SIG-M5 treated with dmso at 0.1 percent for 504 hours (cell line): ENCODE results near the gene PLA2G2F.

ENCODE experiments used
- DNase-seq: peaks from one replicate; lab custom pipeline; 2025; ENCODE audit not compliant: unreplicated experiment; lab: John Stamatoyannopoulos, UW

Gene PLA2G2F

DNA sequence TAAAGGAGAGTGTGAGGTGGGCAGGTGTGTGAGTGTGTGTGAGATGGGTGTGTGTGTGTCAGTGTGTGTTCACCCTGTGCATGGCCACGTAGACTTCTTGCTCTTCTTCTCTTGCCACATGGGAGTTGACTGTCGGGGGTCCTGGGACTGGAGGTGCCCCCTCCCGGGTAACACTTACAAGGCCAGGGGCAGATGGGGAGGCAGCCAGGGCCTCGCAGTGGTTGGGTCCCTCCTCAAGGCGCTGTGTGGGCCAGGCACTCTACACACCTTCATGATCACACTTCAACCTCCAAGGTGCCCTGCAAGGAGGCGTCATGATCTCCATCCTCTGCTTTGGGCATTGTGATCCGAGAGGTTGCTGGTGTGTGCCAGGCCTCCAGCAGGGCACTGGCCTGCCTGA, 2.3 kb downstream of the PLA2G2F start:
- DNase-seq = no peak

DNA sequence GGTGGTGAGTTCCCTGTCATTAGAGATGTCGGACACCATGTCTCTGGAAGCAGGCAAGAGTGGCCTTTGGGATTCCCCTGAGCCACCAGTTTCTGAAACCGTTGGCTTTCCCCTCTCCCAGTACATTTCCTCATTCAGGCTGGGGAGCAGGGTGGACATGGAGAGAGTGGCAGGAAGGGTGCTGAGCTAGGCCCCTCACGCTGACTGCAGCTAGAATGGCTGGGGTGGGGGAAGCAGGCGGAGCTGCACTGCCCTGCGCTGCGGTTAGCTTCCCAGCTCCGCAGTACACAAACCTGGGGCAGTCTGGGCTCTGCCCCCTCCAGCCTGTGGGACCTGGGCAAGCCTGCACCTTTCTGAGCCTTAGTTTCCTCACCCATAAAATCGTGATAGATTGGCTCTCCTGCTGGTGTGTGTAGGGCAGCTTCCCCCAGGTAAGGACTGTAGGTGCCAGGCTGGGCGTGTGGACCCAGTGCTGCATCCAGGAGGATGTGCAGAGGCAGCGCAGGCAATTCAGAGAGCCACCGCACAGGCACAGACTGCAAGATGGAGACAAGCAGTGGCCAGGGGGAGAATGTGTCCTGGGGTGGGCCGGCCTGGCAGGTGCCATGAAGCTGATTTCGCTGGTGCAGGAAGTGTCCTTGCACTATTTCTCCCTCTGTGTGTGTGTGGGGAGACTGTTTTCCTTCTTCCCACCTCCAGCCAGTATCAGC, 3.0 kb downstream of the PLA2G2F start:
- no peak for DNase-seq

DNA sequence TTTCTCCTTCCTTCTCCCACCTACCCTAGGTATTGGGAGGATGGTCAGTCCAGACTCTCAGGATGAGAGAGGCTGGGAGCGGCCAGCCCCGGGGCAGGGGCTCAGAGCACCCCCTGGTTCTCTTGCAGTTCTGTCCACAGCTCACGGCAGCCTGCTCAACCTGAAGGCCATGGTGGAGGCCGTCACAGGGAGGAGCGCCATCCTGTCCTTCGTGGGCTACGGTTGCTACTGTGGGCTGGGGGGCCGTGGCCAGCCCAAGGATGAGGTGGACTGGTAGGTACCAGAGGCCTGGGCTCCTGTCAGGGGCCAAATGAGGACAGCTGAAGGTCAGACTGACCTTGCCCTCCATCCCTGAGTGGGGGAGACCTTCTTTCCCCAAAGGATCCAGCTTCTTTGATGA, 4.2 kb downstream of the PLA2G2F start:
- no peak for DNase-seq

- no peak for DNase-seq
Observed at GRCh38 chr1:20143734-20144565, 4.8 kb downstream of the PLA2G2F start.

DNA sequence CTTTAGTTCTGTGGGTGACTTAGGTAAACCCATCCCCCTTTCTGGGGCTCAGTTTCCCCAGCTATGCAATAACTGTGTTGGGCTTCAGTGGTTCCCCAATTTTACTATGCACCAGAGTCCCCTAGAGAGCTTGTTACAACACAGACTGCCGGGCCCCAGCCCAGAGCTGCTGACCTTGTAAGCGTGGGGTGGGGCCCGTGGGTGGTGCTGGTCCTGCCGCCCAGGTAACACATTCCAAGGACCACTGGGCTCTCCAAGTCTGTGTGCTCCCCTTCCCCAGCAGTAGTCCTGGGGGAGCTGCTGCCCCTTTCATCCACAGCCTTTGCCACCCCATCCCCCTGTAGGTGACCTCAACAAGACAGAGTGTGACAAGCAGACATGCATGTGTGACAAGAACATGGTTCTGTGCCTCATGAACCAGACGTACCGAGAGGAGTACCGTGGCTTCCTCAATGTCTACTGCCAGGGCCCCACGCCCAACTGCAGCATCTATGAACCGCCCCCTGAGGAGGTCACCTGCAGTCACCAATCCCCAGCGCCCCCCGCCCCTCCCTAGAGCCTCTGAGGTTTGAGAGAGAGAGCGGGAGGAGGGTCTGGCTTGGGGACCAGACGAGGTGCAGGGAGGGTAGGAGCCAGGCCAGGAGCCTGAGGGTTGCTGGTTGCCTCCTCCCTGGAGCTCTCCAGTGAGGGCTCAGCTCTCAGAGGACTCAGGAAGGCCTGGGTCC, 8.9 kb downstream of the PLA2G2F start:
- DNase-seq = no peak

DNA sequence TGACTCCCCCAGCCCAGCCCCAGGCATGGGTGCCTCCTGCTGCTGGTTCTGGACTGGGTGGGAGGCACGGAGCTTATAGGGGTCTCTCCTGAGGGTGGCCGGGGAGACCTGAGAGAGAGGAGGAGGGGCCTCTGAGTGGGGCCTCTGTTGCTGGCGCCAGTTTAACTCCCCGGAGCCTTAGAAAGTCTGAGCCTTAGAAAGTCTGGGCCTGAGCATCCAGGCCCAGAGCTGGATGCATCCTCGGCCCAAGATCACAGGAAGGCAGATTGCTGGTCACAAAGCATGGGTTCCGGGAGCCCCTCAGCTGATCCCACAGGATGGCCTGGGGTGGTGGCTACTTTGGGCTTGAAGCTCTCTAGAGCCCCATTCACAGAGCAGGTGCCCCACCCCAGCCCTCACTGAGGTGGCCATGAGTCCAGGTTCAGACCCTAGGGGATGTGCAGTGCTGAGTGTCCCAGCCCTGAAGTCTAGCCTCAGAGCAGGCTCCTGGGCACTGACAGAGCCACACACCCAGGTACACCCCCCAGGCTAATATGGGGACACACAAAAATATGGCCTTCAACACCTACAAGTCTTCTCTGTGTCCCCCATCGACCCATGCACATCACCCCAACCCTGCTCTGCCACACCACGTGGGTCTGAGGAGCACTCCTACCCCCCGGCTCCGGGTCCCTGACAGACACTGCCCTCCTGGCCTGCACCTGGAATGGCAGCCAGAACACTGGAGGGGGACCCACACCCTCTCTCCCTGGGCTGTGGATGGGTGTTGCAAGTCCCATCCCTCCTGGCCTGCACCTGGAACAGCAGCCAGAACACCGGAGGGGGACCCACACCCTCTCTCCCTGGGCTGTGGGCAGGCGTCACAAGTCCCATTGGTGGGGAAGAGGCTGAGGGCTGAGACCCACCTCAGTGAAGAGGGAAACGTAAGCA, 9.7 kb downstream of the PLA2G2F start:
- no peak for DNase-seq

- DNase-seq = no peak
Observed at GRCh38 chr1:20149601-20150325, 10.6 kb downstream of the PLA2G2F start.

DNA sequence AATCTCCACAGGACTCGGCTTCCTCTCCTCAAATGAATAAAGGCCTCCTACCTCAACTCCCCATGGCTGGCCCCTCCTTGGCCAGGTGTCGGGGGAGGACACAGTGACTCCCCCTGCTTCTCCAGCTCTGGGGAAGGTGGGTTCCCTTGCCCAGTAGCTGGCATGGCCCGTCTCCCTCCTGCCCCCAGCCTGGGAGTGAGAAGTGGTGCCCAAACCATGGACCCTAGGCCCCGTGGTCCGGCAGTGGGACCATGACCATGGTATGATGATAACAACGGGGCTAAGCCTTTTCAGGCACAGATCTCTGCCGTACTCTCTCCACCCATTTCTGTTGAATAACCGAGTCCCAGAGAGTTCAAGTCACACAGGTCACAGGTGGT, 11.2 kb downstream of the PLA2G2F start:
- no peak for DNase-seq

GRCh38 chr1:20150969-20151368, 11.8 kb downstream of the PLA2G2F start:
- DNase-seq = no peak

DNA sequence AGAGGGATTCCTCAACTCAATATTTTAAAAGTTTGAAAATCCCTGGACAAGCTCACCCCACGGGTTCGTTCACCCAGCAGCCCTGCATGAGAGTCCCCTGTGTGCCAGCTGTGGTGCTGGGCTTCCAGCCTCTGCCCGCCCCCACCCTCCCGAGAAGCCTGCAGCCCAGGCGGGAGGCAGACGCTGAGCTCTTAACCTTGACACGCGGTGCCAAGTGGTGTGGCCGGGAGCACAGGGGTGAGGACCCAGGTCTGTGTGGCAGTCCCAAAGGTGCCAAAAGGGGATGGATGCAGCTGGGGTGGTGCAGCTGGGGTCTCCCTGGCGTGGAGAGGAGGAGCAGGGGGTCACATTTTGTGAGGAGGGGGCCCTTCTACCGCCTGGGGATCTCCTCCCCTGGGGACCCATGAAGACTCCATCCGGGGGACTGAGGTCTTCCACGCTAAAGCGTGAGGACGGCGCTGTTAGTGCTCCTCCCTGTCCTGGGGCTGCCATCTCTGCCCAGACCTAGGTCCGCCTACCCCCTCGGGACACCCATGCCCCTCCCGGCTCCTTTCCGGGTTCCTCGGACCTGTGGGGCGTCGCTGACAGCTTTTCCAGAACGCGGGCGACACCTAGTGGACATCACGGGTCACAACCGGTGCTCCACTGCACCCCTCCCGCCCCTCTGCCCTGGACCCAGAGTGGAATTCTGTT, 12.9 kb downstream of the PLA2G2F start:
- DNase-seq = peak; percentile 66

DNA sequence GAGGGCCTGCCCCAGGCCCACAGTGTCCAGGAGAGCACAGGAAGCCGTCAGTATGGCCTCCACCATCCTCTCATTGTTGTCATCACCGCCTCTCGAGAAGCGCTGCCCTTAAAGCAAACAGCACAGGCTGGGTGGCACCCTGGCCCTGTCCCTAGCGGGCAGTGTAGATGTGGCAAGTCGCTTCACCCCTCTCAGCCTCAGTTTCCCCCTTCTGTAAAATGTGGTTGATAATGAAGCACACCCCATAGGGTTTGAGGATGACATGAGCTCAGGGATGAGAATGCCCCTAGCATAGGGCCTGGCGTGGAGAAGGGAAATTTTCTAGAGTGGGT, 13.4 kb downstream of the PLA2G2F start:
- no peak for DNase-seq

GRCh38 chr1:20153000-20153418, 13.9 kb downstream of the PLA2G2F start:
- DNase-seq = peak; percentile 24

DNA sequence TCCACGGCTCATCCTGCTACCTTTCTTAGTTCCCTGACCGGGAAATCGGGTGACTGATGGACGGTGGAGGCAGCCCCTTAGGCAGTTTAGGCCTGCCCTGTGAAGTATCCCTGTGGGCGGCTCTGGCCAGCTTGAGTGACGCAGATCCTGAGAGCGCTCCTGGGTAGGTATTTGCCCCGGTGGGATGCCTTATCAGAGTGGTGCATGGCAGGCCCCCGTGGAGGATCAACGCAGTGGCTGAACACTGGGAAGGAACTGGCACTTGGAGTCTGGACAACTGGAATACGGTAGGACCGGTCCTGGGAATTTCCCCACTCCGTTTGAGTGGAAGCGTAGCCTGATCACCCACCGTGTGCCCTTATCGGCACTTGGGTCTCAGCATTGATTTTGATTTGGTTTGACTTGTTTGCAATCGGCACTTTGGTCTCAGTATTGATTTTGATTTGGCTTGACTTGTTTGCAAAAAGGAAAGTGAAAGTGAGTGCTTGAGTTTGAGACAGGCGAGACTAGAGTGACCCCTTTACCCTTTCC, 15.2 kb downstream of the PLA2G2F start:
- no peak for DNase-seq

DNA sequence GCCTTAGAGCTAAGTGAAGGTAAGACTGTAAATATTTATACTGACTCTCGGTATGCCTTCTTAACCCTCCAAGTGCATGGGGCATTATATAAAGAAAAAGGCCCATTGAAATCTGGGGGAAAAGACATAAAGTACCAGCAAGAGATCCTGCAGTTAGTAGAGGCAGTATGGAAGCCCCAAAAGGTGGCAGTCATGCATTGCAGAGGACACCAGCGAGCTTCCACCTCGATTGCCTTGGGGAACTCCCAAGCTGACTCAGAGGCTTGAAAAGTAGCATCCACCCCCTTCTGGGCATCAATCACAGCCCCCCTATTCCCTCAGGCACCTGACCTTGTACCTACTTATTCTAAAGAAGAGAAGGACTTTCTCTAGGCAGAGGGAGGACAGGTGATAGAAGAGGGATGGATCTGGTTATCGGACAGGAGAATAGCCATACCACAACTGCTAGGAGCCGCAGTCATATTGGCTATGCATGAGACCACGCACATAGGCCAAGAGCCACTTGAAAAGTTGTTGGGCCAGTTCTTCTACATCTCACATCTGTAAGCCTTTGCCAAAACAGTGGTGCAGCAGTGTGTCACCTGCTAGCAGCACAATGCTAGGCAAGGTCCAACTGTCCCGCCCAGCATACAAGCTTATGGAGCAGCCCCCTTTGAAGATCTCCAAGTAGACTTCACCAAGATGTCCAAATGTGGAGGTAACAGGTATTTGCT, 19.4 kb downstream of the PLA2G2F start:
- no peak for DNase-seq

GRCh38 chr1:20160034-20160433, 20.9 kb downstream of the PLA2G2F start:
- DNase-seq = no peak

DNA sequence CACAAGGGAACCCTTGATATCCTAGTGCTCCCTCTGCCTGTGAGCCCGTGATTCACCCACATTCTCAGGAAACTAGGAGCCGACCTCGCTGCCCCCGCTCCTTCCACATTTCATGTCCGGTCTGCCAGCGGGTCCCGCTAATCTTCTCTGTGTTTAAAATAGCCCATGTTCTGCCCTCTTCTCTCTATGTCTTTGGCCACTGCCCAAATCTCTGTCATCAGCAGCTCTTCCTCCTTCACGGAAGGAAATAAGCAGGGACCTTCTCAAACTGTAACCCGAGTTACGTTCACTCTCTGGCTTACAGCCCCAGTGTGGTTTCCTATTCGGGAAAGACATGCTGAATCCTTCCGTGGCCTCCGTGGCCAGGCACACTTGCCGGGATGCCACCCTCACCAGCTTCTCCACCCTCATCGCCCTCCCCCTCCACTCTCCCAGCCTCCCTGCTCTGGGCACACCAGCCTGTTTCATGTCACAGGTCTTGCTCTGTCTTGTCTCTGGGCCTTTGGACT, 25.6 kb downstream of the PLA2G2F start:
- DNase-seq = no peak

DNA sequence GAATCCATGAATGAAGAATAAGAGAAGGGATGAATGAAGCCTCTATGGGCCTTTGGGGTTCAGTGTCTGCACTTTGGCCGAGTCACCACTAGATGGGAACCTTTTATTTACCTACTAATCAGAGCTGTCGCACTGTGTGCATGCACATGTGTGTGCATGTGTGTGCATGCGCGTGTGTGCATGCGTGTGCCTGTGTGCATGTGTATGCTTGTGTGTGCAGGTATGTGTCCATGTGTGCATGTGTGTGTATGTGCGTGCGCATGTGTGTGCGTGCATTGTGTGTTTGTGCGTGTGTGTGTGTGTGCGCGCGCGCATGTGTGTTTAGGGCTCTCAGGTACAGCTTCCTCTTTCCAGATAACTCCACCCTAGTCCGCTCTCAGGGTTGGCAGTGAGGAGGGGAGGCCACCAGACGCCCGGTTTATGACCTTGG, 26.4 kb downstream of the PLA2G2F start:
- peak; percentile 23 for DNase-seq

DNA sequence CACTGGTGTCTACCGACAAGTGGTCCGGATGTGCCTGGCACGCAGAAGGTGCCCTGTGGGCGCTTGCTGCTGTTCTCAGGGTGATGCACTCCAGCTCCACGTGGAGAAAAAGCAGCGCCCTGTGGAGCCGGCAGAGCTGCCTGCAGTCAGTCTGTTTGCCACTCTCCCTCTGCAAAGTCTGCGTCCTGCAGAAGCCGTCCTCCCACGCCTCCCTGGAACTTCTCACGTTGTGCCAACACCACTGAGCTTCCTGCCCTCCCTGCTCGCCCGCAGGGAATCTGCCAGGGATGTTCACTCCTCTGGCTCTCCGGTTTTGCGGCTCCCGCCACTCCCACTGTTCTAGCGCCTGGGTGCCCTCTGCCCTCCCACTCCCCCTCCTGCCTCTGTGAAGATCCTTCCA, 26.9 kb downstream of the PLA2G2F start:
- no peak for DNase-seq

DNA sequence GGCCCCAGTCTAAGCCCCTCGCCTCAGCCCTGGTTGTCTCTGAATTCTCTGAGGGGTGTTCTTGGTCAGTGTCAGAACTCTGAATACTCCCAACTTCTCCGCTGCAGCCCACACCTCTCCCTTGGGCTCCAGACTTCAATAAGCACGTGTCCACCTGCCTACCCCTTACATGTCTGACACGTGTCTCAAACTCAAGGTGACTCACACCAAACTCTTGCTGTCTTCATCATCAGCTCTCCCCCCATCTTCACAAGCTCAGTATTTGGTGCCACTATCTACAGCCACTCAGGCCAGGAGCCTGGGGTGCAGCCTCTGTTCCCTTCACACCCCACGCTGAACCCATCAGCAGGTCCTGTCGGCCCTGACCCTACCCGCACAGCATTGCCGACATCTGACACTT, 28.0 kb downstream of the PLA2G2F start:
- DNase-seq = no peak
